B cell (primary cell): ENCODE measurements around the gene PBX2. TPM values are rescaled to one million over a fixed set of nuclear protein-coding genes. Genes with fewer than 3 reads are reported as not detected.
A peak's percentile ranks its signal among the peaks of the same experiment; 100 is the strongest.

ENCODE experiments used
- ATAC-seq: fragments of 200-7000 bp; cut with Tn5 transposase; one replicate; pipeline ENCODE4 v1.10.0; 2021; ENCODE audit warnings: low read depth, mild to moderate bottlenecking, moderate number of reproducible peaks, moderate library complexity
- CTCF ChIA-PET: fragments of 350-600 bp; sonication (Branson Sonifier 250); formaldehyde crosslinking; loops from one replicate; lab custom pipeline; 2021; ENCODE audit warnings: antibody characterized with exemption, inconsistent platforms; lab: Charles Lee
- POLR2A ChIA-PET: fragments of 350-600 bp; sonication (Branson Sonifier 250); formaldehyde crosslinking; loops from one replicate; lab custom pipeline; 2021; ENCODE audit warnings: antibody characterized with exemption; lab: Charles Lee
- DNase-seq: peaks from one replicate; pipeline ENCODE4 v3.0.0; 2013
- H2AFZ ChIP-seq: 2 replicates; pipeline ENCODE4 v1.6.1; 2012; ENCODE audit warnings: mild to moderate bottlenecking, low read depth, low read length; ENCODE audit not compliant: insufficient read depth, poor library complexity, severe bottlenecking
- H3K27ac ChIP-seq, 2 donors: 1 replicate in 1 of 2; 2 replicates in 1 of 2; pipeline ENCODE4 v1.5.1; 2012 to 2013; ENCODE audit warnings: low read length in 2 of 2, mild to moderate bottlenecking in 2 of 2, moderate library complexity in 1 of 2
- H3K27me3 ChIP-seq, 4 experiments: fragments of 200-600 bp in 1 of 4; sonication (generic) in 1 of 4; replicated peaks in 1 of 4; 1 replicate in 2 of 4; 2 replicates in 2 of 4; pipeline versions ENCODE4 v1.6.1 to v1.7.0; 2013 to 2016; ENCODE audit warnings: low read length in 3 of 4, mild to moderate bottlenecking in 2 of 4, mixed read lengths in 1 of 4, moderate library complexity in 1 of 4; ENCODE audit not compliant: insufficient read depth in 4 of 4, control insufficient read depth in 3 of 4; ENCODE audit errors: control extremely low read depth in 1 of 4
- H3K36me3 ChIP-seq, 2 experiments: replicated peaks in 1 of 2; 1 replicate in 1 of 2; 2 replicates in 1 of 2; pipeline versions ENCODE4 v1.6.1 to v1.7.1; 2013; ENCODE audit warnings: low read length in 1 of 2; ENCODE audit not compliant: insufficient read depth in 2 of 2, control insufficient read depth in 1 of 2; ENCODE audit errors: control extremely low read depth in 1 of 2, extremely low read depth in 1 of 2
- H3K4me1 ChIP-seq, 2 donors: fragments of 200-600 bp in 1 of 2; sonication (generic) in 1 of 2; 1 replicate in 1 of 2; 2 replicates in 1 of 2; pipeline versions ENCODE4 v1.5.1 to v1.6.1; 2013 to 2017; ENCODE audit warnings: low read length in 2 of 2; ENCODE audit not compliant: control insufficient read depth in 2 of 2, insufficient read depth in 2 of 2
- H3K4me2 ChIP-seq: replicated peaks from 2 replicates; pipeline ENCODE3; 2012; ENCODE audit warnings: mild to moderate bottlenecking, low read depth, low read length; ENCODE audit not compliant: poor library complexity, severe bottlenecking
- H3K4me3 ChIP-seq, 5 experiments: fragments of 200-600 bp in 1 of 5; sonication (generic) in 1 of 5; 1 replicate in 3 of 5; 2 replicates in 2 of 5; pipeline versions ENCODE4 v1.5.1 to v1.7.0; 2011 to 2016; ENCODE audit warnings: low read length in 4 of 5, mild to moderate bottlenecking in 4 of 5, low read depth in 2 of 5, control low read depth in 1 of 5, moderate library complexity in 1 of 5; ENCODE audit not compliant: insufficient read depth in 1 of 5; ENCODE audit errors: control extremely low read depth in 1 of 5, extremely low read depth in 1 of 5
- H3K79me2 ChIP-seq: fragments of 200-600 bp; sonication (generic); one replicate; pipeline ENCODE4 v1.6.0; 2016; ENCODE audit warnings: low read length; ENCODE audit not compliant: control insufficient read depth, insufficient read depth
- H3K9ac ChIP-seq: fragments of 200-600 bp; sonication (generic); 2 replicates; pipeline ENCODE4 v1.6.1; 2017; ENCODE audit warnings: mild to moderate bottlenecking, low read length, moderate library complexity
- H3K9me3 ChIP-seq, 3 donors: one replicate each; pipeline versions ENCODE4 v1.6.1 to v1.7.1; 2013; ENCODE audit warnings: low read length in 2 of 3; ENCODE audit not compliant: control insufficient read depth in 2 of 3, insufficient read depth in 1 of 3; ENCODE audit errors: control extremely low read depth in 1 of 3
- H4K20me1 ChIP-seq: 2 replicates; pipeline ENCODE4 v1.6.0; 2012; ENCODE audit warnings: mild to moderate bottlenecking, low read length; ENCODE audit not compliant: insufficient read depth, control insufficient read depth, poor library complexity, severe bottlenecking
- H3K27ac Mint-ChIP-seq: one replicate; pipeline ENCODE4 v1.8.0; 2021; ENCODE audit warnings: mixed read lengths
- H3K27me3 Mint-ChIP-seq: one replicate; pipeline ENCODE4 v1.8.0; 2021; ENCODE audit warnings: mixed read lengths
- H3K4me1 Mint-ChIP-seq: one replicate; pipeline ENCODE4 v1.8.0; 2021; ENCODE audit warnings: mixed read lengths
- H3K4me3 Mint-ChIP-seq: one replicate; pipeline ENCODE4 v1.8.0; 2021; ENCODE audit warnings: mixed read lengths
- H3K9me3 Mint-ChIP-seq: one replicate; pipeline ENCODE4 v1.8.0; 2022; ENCODE audit warnings: mixed read lengths; ENCODE audit not compliant: insufficient read depth
- CTCF ChIP-seq: fragments of 200-600 bp; IDR thresholded peaks from one replicate; pipeline ENCODE4 v1.8.0; 2022; ENCODE audit warnings: antibody characterized with exemption, mild to moderate bottlenecking
- EZH2 ChIP-seq: IDR thresholded peaks from 2 replicates; pipeline ENCODE4 v1.6.1; 2012; ENCODE audit warnings: borderline replicate concordance, low read depth, mild to moderate bottlenecking, moderate library complexity, low read length; ENCODE audit not compliant: insufficient read depth, poor library complexity, severe bottlenecking
- WGBS: methylation state at CpG from one replicate; pipeline ENCODE4 v1.1.5; 2013; ENCODE audit warnings: missing lambda C conversion rate; ENCODE audit not compliant: insufficient coverage; 5-methylcytosine and 5-hydroxymethylcytosine counted together
- intact Hi-C: fragments of 100-400 bp; cut with micrococcal nuclease; formaldehyde crosslinking; loops from one replicate; pipeline ENCODE4 v1.10.0; 2022
- polyA plus RNA-seq: library from polyadenylated mRNA; depleted of rRNA; stranded (reverse); fragments of >200 nt; gene quantifications from 2 replicates; pipeline ENCODE4 v1.2.3, GENCODE V29; 2012
- total RNA-seq, 2 donors: library from RNA; stranded (reverse); fragments of 120-200 nt in 1 of 2; gene quantifications; 1 replicate in 1 of 2; 2 replicates in 1 of 2; pipeline versions ENCODE4 v1.2.3 to v1.2.4, GENCODE V29; 2013 to 2022

Gene PBX2
- total and polyA plus RNA-seq, 2 donors (not counting 1 experiment from before 2014, with no cell fraction given), result 128 to 188 TPM

- H3K27ac ChIP-seq, result peak overlapping the region; percentile 99 to 100
- H3K9me3 ChIP-seq, result no peaks in the 10 kb centered on the region
- H3K4me3 ChIP-seq, result peak overlapping the region in 4 of 5 experiments; percentile 89 to 99 (median 94)
- under 1% methylated on average over 25 of the region's 25 CpGs for WGBS
- Mint-ChIP-seq H3K27me3 (no peaks in the 10 kb centered on the region), H3K27ac (peak overlapping the region; percentile 99), H3K4me3 (peak overlapping the region; percentile 95), H3K9me3 (no peaks in the 10 kb centered on the region), H3K4me1 (peaks cover 58% of the 10 kb centered on the region)
- peak overlapping the region; percentile 99 for H3K9ac ChIP-seq
- TF ChIP-seq EZH2 (no peak), CTCF (peak; percentile 55)
- no peaks in the 10 kb centered on the region for H4K20me1 ChIP-seq
- H3K79me2 ChIP-seq, result peaks cover 26% of the 10 kb centered on the region
- ChIA-PET CTCF (interaction anchor here (0.5 to 1.8 kb wide), 15 partner anchors 11 to 600 kb away, joined by 3 to 9 read pairs (median 3); partner anchors contain the start of genes AGPAT1, ATF6B and FKBPL), POLR2A (interaction anchor here (0.6 to 1.8 kb wide), 13 partner anchors 15 to 1547 kb away, joined by 3 to 25 read pairs (median 4); partner anchors contain the start of genes AGPAT1, ATF6B, FKBPL and HLA-DRA)
- intact Hi-C loops, result loop anchor here (1.0 to 10.0 kb wide), 12 partner anchors 17 to 1013 kb away; partner anchors contain the start of genes BAG6, CLIC1, CSNK2B and EHMT2
- H2AFZ ChIP-seq, result peak overlapping the region; percentile 34
- H3K4me2 ChIP-seq, result peak overlapping the region; percentile 91
- H3K4me1 ChIP-seq, result peaks cover 40 to 56% of the 10 kb centered on the region in 2 donors
- peaks cover 0 to 13% of the 10 kb centered on the region in 2 experiments for H3K36me3 ChIP-seq
- ATAC-seq, result peak; percentile 83
- no peak for DNase-seq
- H3K27me3 ChIP-seq, result no peaks in the 10 kb centered on the region
Observed at GRCh38 chr6:32195652-32195901, 5.6 kb upstream of the PBX2 start.
